HEK293T (cell line): Measurements from ENCODE around the gene TMOD1.

Experiments used
- ARNT ChIP-seq: fragments of 450-650 bp; IDR thresholded peaks from 2 replicates; pipeline ENCODE4 v1.6.1; 2017; ENCODE audit warnings: mild to moderate bottlenecking
- BHLHE40 ChIP-seq: fragments of 450-650 bp; IDR thresholded peaks from 2 replicates; pipeline ENCODE4 v1.6.1; 2016; ENCODE audit warnings: mild to moderate bottlenecking, moderate library complexity, borderline replicate concordance
- CTBP1 ChIP-seq: fragments of 450-650 bp; IDR thresholded peaks from 2 replicates; pipeline ENCODE4 v1.6.1; 2016; ENCODE audit warnings: borderline replicate concordance
- ELF4 ChIP-seq: fragments of 450-650 bp; IDR thresholded peaks from 2 replicates; pipeline ENCODE4 v1.6.1; 2017; ENCODE audit warnings: antibody characterized with exemption
- FOXK2 ChIP-seq: fragments of 450-650 bp; IDR thresholded peaks from 2 replicates; pipeline ENCODE4 v1.6.1; 2016; ENCODE audit warnings: mild to moderate bottlenecking
- NFRKB ChIP-seq: fragments of 450-650 bp; IDR thresholded peaks from 2 replicates; pipeline ENCODE4 v1.6.1; 2016; ENCODE audit warnings: mild to moderate bottlenecking, moderate library complexity
- SUZ12 ChIP-seq: fragments of 450-650 bp; IDR thresholded peaks from 2 replicates; pipeline ENCODE4 v1.6.1; 2016; ENCODE audit warnings: mild to moderate bottlenecking
- TARDBP ChIP-seq: fragments of 450-650 bp; IDR thresholded peaks from 2 replicates; pipeline ENCODE4 v1.6.1; 2016
- ZNF384 ChIP-seq: fragments of 450-650 bp; IDR thresholded peaks from 2 replicates; pipeline ENCODE4 v1.6.1; 2016

GRCh38 chr9:97563458-97564135, 62.1 kb downstream of the TMOD1 start:
- TF ChIP-seq ZNF384 (no peak), ARNT (no peak), ELF4 (no peak), SUZ12 (no peak), CTBP1 (no peak), NFRKB (no peak), BHLHE40 (no peak), TARDBP (no peak), FOXK2 (no peak)
